Measurements from ENCODE around the gene POLQ. TPM values are rescaled to one million over a fixed set of nuclear protein-coding genes. Genes with fewer than 3 reads are reported as not detected.
"Not testable (repeated sequence)": the region's sequence is repeated elsewhere in the genome, so short reads cannot be mapped to it uniquely, and the experiment has no call there.

Gene POLQ
- total RNA-seq, 1 experiment from 2014 or later = 10.9 TPM

- DNase-seq (ENCODE audit: low read depth) = no peak
Observed at GRCh38 chr3:121514496-121514895, 31.3 kb downstream of the POLQ start.

- no peak for DNase-seq (ENCODE audit: low read depth)
Observed at GRCh38 chr3:121508389-121508788, 37.4 kb downstream of the POLQ start.

GRCh38 chr3:121505256-121505655 lies 40.5 kb downstream of the POLQ start:
- no peak for DNase-seq (ENCODE audit: low read depth)

DNA sequence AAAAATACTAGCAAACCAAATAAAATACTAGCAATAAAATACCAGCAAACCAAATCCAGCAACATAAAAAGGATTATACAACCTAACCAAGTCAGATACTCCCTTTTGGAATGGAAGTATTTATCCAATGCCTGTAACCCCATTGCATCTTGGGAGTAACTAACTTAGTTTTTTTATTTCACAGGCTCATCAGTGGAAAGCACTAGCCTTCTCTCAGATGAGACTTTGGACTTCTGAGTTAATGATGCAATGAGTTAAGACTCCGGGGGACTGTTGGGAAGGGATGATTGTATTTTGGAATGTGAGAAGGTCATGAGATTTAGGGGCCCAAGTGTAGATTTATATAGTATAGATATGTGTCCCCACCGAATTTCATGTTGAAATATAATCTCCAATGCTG lies 41.2 kb downstream of the POLQ start:
- DNase-seq (ENCODE audit: low read depth) = no peak

- DNase-seq (ENCODE audit: low read depth) = no peak
Observed at GRCh38 chr3:121496786-121497185, 49.0 kb downstream of the POLQ start.

GRCh38 chr3:121493431-121493830 lies 52.4 kb downstream of the POLQ start:
- no peak for DNase-seq (ENCODE audit: low read depth)

- no peak for DNase-seq (ENCODE audit: low read depth)
Observed at GRCh38 chr3:121491683-121492320, 54.0 kb downstream of the POLQ start.

- DNase-seq (ENCODE audit: low read depth) = no peak
Observed at GRCh38 chr3:121490161-121490560, 55.6 kb downstream of the POLQ start.

DNA sequence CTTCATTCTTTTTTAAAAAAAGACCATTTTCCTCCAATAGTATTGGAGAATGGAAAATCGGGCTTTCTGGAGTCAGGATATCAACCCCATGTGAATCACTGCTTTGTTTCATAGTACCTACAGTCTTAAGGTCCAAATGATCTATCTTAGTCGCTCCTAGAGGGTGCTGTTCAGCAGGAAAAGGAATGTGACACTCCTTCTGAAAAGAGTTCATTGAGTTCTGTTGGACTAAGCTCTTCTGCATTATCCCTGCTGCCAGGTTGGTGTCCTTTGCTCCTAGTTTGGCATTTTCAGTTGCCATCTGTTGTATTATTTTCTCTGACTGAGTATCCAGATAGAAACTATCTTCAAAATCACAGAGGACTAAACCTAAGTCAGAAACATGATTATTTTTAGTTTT lies 57.2 kb downstream of the POLQ start:
- DNase-seq (ENCODE audit: low read depth) = peak; percentile 4

DNA sequence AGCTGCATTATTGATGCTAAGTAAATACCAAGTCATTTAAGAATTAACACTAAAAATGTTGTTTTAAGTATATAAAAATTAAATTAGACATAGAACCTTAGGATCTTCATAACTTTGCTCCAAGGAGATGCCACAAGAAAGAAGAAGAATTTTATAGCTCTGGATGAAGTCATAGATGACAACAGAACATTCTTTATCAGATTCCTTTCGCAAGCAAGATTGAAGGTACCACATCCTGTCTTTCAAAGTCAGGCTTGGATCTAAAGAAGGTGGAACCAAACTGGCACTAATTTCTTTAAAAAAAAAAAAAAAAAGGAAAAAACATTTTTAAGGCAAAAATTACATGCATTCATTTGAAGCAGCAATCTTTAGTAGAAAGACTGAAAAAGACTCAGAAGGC lies 62.5 kb downstream of the POLQ start:
- DNase-seq (ENCODE audit: low read depth) = peak; percentile 28

- DNase-seq (ENCODE audit: low read depth) = peak; percentile 62
Observed at GRCh38 chr3:121482660-121483059, 63.1 kb downstream of the POLQ start.

- DNase-seq (ENCODE audit: low read depth) = peak; percentile 60
Observed at GRCh38 chr3:121481106-121481880, 64.5 kb downstream of the POLQ start.

DNA sequence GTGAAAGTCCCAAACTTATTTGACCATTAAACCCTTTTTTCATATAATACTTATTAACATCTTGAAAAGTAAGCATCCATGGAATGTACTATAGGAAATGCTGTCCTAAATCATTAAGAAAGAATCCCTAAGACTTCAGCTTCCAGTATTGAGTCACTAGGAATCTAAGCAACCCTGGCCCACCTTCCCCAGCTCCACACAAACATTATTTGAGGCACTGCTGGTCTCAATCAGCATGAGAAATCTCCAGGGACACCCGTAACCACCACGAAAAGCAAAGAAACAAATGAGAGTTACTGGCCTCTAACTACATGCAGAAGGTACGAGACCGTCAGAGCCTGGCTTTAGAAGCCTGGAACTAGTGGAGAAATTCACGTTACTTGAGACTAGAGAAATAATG lies 68.2 kb downstream of the POLQ start:
- no peak for DNase-seq (ENCODE audit: low read depth)

- no peak for DNase-seq (ENCODE audit: low read depth)
Observed at GRCh38 chr3:121473001-121473400, 72.8 kb downstream of the POLQ start.

GRCh38 chr3:121467085-121467484 lies 78.7 kb downstream of the POLQ start:
- no peak for DNase-seq (ENCODE audit: low read depth)

DNA sequence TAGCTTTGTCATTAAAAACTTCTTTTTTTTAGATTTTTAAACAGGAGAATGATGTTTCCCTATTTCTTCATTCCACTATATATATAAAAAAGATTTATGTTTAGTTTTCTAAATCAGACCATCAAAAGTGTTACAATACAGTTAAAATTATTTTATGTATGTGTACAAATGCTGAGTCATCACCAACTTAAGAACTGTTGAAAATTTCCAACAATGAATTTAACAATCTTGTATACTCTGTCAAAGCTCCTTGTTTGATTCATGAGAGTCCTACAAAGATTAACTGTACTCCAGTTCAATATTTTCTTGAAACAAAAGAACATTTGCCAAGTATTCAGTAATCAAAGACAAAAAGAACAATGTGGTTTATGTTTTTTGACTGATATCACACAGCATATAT lies 82.0 kb downstream of the POLQ start:
- DNase-seq (ENCODE audit: low read depth) = no peak

GRCh38 chr3:121462565-121462964 lies 83.2 kb downstream of the POLQ start:
- no peak for DNase-seq (ENCODE audit: low read depth)

- not testable (repeated sequence) for DNase-seq (ENCODE audit: low read depth)
Observed at GRCh38 chr3:121451752-121452151, 94.0 kb downstream of the POLQ start.

- DNase-seq (ENCODE audit: low read depth) = no peak
Observed at GRCh38 chr3:121443456-121443855, 102.3 kb downstream of the POLQ start.

DNA sequence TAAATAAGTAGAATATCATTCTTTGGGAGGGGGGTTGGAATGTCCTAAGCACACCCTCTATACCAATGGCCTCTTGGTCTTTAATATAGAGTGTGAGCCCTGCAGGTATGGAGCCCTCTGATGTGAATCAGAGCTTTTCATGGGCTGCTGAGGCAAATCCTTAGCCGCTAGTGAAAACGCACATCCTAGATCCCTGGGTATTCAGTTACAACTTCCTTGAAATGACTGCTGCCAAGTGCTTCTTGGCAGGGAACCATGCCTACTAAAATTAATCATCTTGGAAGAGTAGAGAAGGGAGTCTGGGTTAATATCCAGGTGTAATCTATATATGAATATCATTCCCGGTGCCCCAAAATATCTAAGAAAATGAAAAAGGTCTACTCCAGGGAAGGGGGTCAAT lies 109.1 kb downstream of the POLQ start:
- no peak for DNase-seq (ENCODE audit: low read depth)

GRCh38 chr3:121436074-121436473 lies 109.7 kb downstream of the POLQ start:
- DNase-seq (ENCODE audit: low read depth) = no peak

- peak; percentile 78 for DNase-seq (ENCODE audit: low read depth)
Observed at GRCh38 chr3:121431726-121432517, 113.9 kb downstream of the POLQ start.
